HUDEP-2 (cell line): ENCODE measurements around the gene IL17RE.
"Not testable (repeated sequence)": the region's sequence is repeated elsewhere in the genome, so short reads cannot be mapped to it uniquely, and the experiment has no call there.

Experiments
- DNase-seq, 76 experiments: peaks; one replicate each; lab custom pipeline; 2025; ENCODE audit not compliant: unreplicated experiment in 76 of 76; lab: John Stamatoyannopoulos, UW

The IL17RE gene

DNA sequence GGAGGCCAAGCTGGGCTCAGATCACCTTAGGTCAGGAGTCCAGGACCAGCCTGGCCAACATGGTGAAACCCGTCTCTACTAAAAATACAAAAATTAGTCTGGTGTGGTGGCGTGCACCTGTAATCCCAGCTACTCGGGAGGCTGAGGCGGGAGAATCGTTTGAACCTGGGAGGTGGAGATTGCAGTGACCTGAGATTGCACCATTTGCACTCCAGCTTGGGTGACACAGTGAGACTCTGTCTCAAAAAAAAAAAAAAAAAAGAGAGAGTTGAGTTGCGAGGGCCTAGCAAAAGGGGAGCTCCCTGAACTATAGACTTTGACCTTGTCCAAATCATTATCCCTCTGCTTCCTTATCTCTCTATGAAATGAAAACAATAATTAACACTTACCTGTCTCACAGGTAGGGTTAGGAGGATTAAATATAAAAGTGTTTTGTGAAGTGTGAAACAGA is 1.7 kb upstream of the IL17RE start:
- DNase-seq: not testable (repeated sequence)

DNA sequence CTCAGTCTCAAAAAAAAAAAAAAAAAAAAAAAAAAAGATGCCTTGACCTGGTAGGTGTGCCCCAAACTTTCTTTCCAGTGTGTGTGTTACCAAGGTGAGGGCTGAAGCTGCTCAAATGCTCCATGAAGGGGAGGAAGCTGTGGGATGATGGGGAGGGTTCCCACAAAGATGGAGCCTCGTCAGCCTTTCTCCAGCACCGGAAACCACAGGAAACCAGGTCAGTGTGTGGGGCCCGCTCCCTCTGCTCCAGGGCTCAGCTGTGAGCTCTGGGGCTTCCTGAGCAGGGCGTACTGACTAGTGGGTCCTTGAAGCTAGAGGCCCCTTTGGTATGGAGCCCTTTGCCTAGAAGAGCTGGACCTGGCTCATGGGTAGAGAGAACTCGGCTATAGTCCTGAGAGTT is 681 bp upstream of the IL17RE start:
- DNase-seq: no peak

- no peak for DNase-seq
These were observed 583 bp downstream of the IL17RE start for GRCh38 chr3:9903238-9903624.

- no peak for DNase-seq
These were observed 1.3 kb downstream of the IL17RE start for GRCh38 chr3:9903904-9904303.

DNA sequence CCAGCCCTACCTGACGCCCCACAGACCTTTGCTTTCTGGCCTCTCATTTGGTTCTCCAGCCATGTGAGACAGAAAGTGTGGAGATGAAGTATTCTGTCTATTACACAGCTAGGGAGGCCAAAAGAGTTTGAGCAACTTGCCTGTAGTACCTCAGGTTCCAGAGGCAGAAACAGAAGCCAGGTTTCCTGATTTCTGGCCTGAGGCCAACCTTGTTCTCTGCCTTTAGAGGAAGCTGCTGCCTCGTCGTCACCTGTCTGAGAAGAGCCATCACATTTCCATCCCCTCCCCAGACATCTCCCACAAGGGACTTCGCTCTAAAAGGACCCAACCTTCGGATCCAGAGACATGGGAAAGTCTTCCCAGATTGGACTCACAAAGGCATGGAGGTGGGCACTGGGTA is 3.8 kb downstream of the IL17RE start:
- DNase-seq: no peak

DNA sequence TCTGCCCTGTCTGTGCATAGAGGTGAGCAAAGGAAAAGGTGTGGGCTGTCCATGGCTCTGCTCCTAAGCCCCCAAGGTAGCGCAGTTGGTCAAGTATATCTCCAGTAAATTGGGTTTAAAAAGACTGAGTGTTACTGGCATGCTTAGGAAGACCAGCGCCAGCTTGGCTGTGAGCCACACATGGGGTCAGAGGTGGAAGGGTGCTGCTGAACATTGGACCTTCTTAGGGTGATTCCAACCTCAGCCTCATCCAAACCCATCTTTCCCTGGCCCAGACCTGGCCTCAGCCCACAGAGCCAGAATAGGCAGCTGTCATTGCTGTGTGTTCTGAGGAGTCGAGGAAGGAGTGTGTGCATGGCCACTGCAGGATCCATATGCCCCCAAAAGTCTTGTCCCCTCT is 5.6 kb downstream of the IL17RE start:
- DNase-seq: no peak

- DNase-seq: no peak
These were observed 6.8 kb downstream of the IL17RE start for GRCh38 chr3:9909221-9910013.

GRCh38 chr3:9911863-9912262 is 9.2 kb downstream of the IL17RE start:
- no peak for DNase-seq

DNA sequence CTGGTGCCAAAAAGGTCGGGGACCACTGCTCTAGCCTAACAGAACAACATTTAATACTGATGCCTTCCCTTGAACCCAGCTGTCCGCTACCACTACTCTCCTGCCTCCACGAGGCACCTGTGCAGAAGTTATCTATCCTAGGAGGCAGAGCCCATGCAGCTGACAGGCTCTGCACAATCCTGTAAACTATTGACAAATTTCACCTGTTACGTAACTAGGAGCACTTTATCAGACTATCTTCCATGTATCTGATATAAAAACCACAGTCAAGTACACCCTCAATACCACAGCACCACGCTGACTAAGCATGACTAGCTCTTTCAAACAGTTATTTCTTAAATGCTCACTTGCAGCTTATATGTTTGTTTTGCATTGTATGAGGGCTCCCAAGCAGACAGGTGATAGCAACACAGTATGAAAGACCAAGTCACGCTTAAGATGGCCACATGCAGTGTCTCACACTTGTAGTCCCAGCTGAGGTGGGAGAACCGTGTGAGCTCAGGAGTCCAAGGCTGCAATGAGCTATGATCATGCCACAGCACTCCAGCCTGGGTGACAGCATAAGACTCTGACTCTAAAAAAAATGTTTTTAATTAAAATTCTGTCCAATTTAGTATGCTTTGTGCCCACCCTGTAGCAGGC is 9.8 kb downstream of the IL17RE start:
- peak in 24 of 76 experiments; percentile 3 to 61 (median 25) for DNase-seq

DNA sequence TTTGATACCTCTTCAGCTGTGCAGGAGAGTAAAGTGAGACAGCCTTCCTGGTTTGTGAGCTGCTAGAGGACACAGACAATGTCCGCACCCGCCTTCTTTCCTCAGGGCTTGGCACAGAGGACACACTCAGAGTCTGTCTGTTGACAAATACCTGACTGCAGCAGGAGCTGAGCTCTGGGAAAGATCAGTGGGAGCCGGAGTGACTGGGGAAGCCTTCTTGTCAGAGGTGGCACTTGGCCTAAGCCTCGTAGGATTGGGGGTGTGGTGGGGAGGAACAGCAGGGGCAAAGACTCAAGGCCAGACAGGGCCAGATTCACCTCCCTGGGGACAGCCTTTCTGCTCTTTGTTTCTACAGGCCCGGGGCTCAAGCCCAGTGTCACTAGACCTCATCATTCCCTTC is 11.0 kb downstream of the IL17RE start:
- DNase-seq: no peak

DNA sequence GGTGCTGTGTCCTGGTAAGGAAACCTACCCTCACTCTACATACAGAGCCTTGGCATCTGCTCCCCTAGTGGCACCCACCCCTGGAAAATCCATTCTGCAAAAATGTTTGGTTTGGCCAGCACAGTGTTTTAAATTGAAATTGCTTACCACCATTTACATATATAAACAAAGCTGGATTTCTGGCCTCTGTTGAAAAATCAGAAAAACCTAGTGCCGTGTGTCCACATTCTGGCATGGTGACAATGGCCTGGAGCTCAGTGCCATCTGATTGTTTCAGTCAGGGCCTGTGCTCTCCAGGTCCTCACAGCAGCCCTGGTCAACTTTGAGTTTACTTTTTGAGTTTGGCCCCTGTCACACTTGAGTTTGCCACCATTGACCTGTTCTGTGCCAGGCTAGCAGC is 11.4 kb downstream of the IL17RE start:
- DNase-seq: no peak

DNA sequence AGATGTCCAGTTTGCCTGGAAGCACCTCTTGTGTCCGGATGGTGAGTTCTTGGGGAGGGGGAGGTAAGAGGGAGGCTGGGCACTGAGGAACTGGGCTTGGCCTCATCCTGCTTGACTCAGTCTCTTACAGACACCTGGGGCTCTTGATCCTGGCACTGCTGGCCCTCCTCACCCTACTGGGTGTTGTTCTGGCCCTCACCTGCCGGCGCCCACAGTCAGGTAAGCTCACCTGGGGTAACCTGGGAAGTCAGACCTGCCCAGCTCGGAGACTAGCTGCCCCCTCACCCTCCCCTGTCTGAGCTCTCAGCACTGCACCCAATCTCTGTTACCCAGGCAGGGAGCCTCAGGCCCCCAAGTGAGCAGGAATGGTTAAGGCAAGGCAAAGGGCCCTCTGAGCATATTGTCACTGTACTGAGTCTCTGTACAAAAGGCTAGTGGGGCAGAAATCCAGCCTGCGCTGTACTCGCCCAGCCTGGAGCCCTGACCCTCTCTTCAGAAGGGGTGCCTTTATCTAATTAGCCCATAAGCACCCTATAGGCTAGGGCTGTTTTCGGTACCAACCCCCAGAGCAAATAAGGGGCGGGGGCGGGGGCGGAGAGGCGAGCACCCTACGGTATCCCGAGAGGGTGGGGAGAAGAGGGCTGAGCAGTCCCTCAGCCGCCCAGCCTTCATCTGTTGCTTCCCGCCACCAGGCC is 12.1 kb downstream of the IL17RE start:
- DNase-seq: peak in 60 of 76 experiments; percentile 12 to 74 (median 48)

GRCh38 chr3:9915254-9916141 is 12.8 kb downstream of the IL17RE start:
- peak in 37 of 76 experiments; percentile 10 to 61 (median 38) for DNase-seq

- no peak for DNase-seq
These were observed 13.7 kb downstream of the IL17RE start for GRCh38 chr3:9916346-9916733.

DNA sequence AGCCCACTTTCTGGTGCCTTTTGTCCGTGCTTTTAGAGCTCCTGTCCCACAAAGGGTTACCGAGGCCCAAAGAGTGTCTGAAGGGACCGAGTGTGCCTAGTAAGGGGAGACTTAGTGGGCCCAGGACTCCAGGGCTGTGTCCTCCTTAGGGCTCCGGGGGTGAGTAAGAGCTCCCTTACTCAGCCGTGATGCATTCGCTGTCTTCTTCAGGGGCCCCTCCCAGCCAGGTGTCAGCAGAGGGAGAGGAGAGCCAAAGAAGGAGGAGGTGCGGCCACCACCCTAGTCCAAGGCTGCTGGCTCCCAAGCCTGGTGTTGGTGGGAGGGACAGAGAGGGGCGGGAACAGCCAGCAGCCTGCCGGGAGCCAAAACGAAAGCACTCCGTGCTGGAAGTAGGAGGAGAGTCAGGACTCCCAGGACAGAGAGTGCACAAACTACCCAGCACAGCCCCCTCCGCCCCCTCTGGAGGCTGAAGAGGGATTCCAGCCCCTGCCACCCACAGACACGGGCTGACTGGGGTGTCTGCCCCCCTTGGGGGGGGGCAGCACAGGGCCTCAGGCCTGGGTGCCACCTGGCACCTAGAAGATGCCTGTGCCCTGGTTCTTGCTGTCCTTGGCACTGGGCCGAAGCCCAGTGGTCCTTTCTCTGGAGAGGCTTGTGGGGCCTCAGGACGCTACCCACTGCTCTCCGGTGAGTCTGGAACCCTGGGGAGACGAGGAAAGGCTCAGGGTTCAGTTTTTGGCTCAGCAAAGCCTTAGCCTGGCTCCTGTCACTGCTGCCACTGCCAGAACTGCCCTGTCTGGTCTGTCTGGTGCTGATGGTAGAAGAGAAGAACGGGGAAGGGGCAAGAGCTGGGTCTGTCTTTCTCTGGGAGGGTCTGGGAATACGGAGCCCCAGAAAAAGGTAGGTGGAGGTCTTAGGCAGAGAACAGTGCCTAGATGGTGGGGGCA is 14.4 kb downstream of the IL17RE start, which contains the start of gene IL17RC:
IL17RC (plus strand) TSS at position 365 of the 947 bp plus-strand sequence; CDS start at position 583, 218 bp downstream.
- DNase-seq: peak in 69 of 76 experiments; percentile 5 to 81 (median 60)

DNA sequence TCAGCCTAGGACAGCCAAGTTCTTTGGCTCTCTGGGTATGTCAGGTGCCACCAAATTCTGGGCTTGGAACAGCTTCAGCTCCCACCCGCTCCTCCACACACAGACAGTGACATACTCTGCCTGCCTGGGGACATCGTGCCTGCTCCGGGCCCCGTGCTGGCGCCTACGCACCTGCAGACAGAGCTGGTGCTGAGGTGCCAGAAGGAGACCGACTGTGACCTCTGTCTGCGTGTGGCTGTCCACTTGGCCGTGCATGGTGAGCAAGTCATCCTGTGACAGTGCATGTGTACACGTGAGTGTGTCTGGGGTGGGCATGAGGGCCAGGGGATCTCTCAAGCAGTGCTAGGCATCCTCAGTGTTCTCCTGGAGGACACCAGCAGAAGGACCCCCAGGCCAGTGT is 15.2 kb downstream of the IL17RE start:
- DNase-seq: no peak

DNA sequence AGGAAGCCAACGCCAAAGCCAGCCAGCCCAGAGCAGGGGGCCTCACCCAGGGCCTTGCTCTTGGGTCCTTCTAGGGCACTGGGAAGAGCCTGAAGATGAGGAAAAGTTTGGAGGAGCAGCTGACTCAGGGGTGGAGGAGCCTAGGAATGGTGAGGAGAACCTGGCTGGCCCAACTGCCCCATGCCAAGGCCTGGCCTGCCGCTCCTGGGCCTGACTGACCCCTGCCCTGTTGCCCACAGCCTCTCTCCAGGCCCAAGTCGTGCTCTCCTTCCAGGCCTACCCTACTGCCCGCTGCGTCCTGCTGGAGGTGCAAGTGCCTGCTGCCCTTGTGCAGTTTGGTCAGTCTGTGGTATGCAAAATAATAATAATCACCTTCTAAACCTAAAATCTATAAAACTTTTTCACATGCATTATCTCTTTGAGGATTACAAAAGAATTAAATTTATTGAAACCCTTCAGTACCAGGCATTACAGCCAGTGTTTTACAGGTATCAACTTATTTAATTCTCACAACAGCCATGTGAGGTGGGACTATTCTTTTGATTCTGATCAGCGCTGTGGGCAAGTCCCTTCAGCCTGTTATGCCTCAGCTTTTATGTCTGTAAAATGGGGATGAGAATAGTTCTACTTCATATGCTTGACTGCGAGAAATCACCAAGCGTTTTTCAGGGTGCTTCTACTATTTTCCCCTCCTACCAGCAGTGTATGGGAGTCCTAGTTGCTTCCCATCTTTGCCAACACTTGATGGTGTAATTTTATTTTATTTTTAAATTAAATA is 15.8 kb downstream of the IL17RE start:
- DNase-seq: no peak

DNA sequence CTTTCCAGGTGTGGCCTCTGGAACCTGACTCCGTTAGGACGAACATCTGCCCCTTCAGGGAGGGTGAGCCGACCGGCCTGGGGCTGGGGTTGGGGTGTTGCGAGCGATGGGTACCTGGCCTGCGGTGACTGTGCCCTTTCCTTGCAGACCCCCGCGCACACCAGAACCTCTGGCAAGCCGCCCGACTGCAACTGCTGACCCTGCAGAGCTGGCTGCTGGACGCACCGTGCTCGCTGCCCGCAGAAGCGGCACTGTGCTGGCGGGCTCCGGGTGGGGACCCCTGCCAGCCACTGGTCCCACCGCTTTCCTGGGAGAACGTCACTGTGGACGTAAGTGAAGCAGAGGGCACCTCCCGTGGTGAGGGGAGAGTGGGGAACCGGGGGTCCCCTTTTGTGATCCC is 25.5 kb downstream of the IL17RE start:
- DNase-seq: no peak
